Astrocyte of the hippocampus (primary cell): ENCODE measurements around the gene GSDMA.
A peak's percentile ranks its signal among the peaks of the same experiment; 100 is the strongest.

Experiments used
- DNase-seq: peaks from one replicate; pipeline ENCODE4 v3.0.0; 2011; ENCODE audit warnings: low read depth, low spot score

The GSDMA gene

GRCh38 chr17:39960524-39961041, 2.2 kb upstream of the GSDMA start:
- DNase-seq = no peak

GRCh38 chr17:39963829-39964228, 1.0 kb downstream of the GSDMA start:
- DNase-seq = no peak

GRCh38 chr17:39965017-39965699, 2.4 kb downstream of the GSDMA start:
- no peak for DNase-seq

GRCh38 chr17:39966771-39967170, 4.0 kb downstream of the GSDMA start:
- DNase-seq = no peak

GRCh38 chr17:39968761-39969160, 6.0 kb downstream of the GSDMA start:
- DNase-seq = no peak

GRCh38 chr17:39969375-39969774, 6.6 kb downstream of the GSDMA start:
- no peak for DNase-seq

- no peak for DNase-seq
Measured at GRCh38 chr17:39970157-39970692, 7.4 kb downstream of the GSDMA start.

- DNase-seq = no peak
Measured at GRCh38 chr17:39971076-39971603, 8.3 kb downstream of the GSDMA start.

GRCh38 chr17:39972271-39972670, 9.5 kb downstream of the GSDMA start:
- no peak for DNase-seq

- no peak for DNase-seq
Measured at GRCh38 chr17:39973496-39973895, 10.7 kb downstream of the GSDMA start.

- no peak for DNase-seq
Measured at GRCh38 chr17:39974433-39974832, 11.6 kb downstream of the GSDMA start.

GRCh38 chr17:39975801-39976200, 13.0 kb downstream of the GSDMA start:
- no peak for DNase-seq

GRCh38 chr17:39979016-39979670, 16.3 kb downstream of the GSDMA start:
- DNase-seq = peak; percentile 92

GRCh38 chr17:39979893-39980350, 17.1 kb downstream of the GSDMA start:
- DNase-seq = no peak

GRCh38 chr17:39980351-39981206, 17.8 kb downstream of the GSDMA start, which contains the start of gene PSMD3:
Gene PSMD3, plus strand, starts transcription at chr17:39980807. Its CDS starts 164 bp downstream, at chr17:39980971.
- DNase-seq = peak; percentile 100

GRCh38 chr17:39981207-39981741, 18.5 kb downstream of the GSDMA start:
- DNase-seq = no peak

- no peak for DNase-seq
Measured at GRCh38 chr17:39981766-39982375, 19.1 kb downstream of the GSDMA start.

GRCh38 chr17:39988206-39988810, 25.5 kb downstream of the GSDMA start:
- no peak for DNase-seq

GRCh38 chr17:39994448-39994847, 31.6 kb downstream of the GSDMA start:
- no peak for DNase-seq

GRCh38 chr17:39995438-39995837, 32.6 kb downstream of the GSDMA start:
- no peak for DNase-seq
